ENCODE results near the gene THADA. TPM values are rescaled to one million over a fixed set of nuclear protein-coding genes. Genes with fewer than 3 reads are reported as not detected.

Gene THADA
- polyA plus RNA-seq, 1 donor (not counting 4 experiments of a cell fraction or from before 2014, with no cell fraction given), result 22.6 TPM

- Histone ChIP-seq H3K4me2 (ENCODE audit: control insufficient read depth, extremely low read depth, insufficient read depth, low read depth, low read length) (no peak overlapping the region), H3K9me3 (ENCODE audit: control insufficient read depth, low read depth, low read length) (no peaks in the 10 kb centered on the region), H3K27ac (ENCODE audit: control insufficient read depth, insufficient read depth, low read length) (no peak overlapping the region), H3K4me3 (ENCODE audit: control insufficient read depth in 2 of 3, extremely low read depth in 1 of 3, insufficient read depth in 2 of 3, low read depth in 1 of 3, low read length in 3 of 3) (no peak overlapping the region), H3K9me1 (ENCODE audit: control insufficient read depth, extremely low read depth, insufficient read depth, low read length) (no peaks in the 10 kb centered on the region), H3K4me1 (ENCODE audit: control insufficient read depth, extremely low read depth, insufficient read depth, low read length) (peaks cover 12% of the 10 kb centered on the region), H2AFZ (ENCODE audit: control insufficient read depth, low read length) (no peak overlapping the region), H3K9ac (ENCODE audit: control insufficient read depth, extremely low read depth, insufficient read depth, low read length) (no peak overlapping the region), H4K20me1 (ENCODE audit: control insufficient read depth, extremely low read depth, insufficient read depth, low read length) (no peaks in the 10 kb centered on the region), H3K36me3 (ENCODE audit: control insufficient read depth in 2 of 2, extremely low read depth in 1 of 2, insufficient read depth in 2 of 2, low read length in 2 of 2) (peaks cover 1 to 8% of the 10 kb centered on the region in 2 experiments), H3K27me3 (ENCODE audit: control insufficient read depth, extremely low read depth, insufficient read depth, low read length) (no peaks in the 10 kb centered on the region), H3K79me2 (ENCODE audit: control insufficient read depth, insufficient read depth, low read length) (no peaks in the 10 kb centered on the region)
- dilution Hi-C loops (cut with MboI; ENCODE audit: extremely low pct_ligation_motif_present, low sequenced_read_pairs), result no loop called here
- no peak for DNase-seq (ENCODE audit: low read depth, low spot score)
- TF ChIP-seq CTCF (optimal IDR thresholded peaks at IDR 0.05 in 1 of 3, IDR thresholded peaks at IDR 0.05 in 1 of 3, conservative IDR thresholded peaks at IDR 0.05 in 1 of 3; ENCODE audit: extremely low read depth in 1 of 3, insufficient read depth in 2 of 3, low read length in 3 of 3) (no peak), EZH2 (IDR thresholded peaks at IDR 0.05; ENCODE audit: low read length) (no peak)
- FAIRE-seq, result no peak
Observed at GRCh38 chr2:43255296-43255910, 340.4 kb downstream of the THADA start.

- H3K79me2 ChIP-seq (ENCODE audit: control insufficient read depth, insufficient read depth, low read length), result no peaks in the 10 kb centered on the region
- no peak overlapping the region for H3K4me2 ChIP-seq (ENCODE audit: control insufficient read depth, extremely low read depth, insufficient read depth, low read depth, low read length)
- H3K9ac ChIP-seq (ENCODE audit: control insufficient read depth, extremely low read depth, insufficient read depth, low read length), result no peak overlapping the region
- peaks cover 1 to 8% of the 10 kb centered on the region in 2 experiments for H3K36me3 ChIP-seq (ENCODE audit: control insufficient read depth in 2 of 2, extremely low read depth in 1 of 2, insufficient read depth in 2 of 2, low read length in 2 of 2)
- TF ChIP-seq CTCF (optimal IDR thresholded peaks at IDR 0.05 in 1 of 3, IDR thresholded peaks at IDR 0.05 in 1 of 3, conservative IDR thresholded peaks at IDR 0.05 in 1 of 3; ENCODE audit: extremely low read depth in 1 of 3, insufficient read depth in 2 of 3, low read length in 3 of 3) (no peak), EZH2 (IDR thresholded peaks at IDR 0.05; ENCODE audit: low read length) (no peak)
- H3K27ac ChIP-seq (ENCODE audit: control insufficient read depth, insufficient read depth, low read length), result no peak overlapping the region
- dilution Hi-C loops (cut with MboI; ENCODE audit: extremely low pct_ligation_motif_present, low sequenced_read_pairs), result no loop called here
- H3K27me3 ChIP-seq (ENCODE audit: control insufficient read depth, extremely low read depth, insufficient read depth, low read length), result no peaks in the 10 kb centered on the region
- H4K20me1 ChIP-seq (ENCODE audit: control insufficient read depth, extremely low read depth, insufficient read depth, low read length), result no peaks in the 10 kb centered on the region
- DNase-seq (ENCODE audit: low read depth, low spot score) (no peak), FAIRE-seq (no peak)
- H3K4me3 ChIP-seq (ENCODE audit: control insufficient read depth in 2 of 3, extremely low read depth in 1 of 3, insufficient read depth in 2 of 3, low read depth in 1 of 3, low read length in 3 of 3), result no peak overlapping the region
- H3K9me1 ChIP-seq (ENCODE audit: control insufficient read depth, extremely low read depth, insufficient read depth, low read length), result no peaks in the 10 kb centered on the region
- no peaks in the 10 kb centered on the region for H3K9me3 ChIP-seq (ENCODE audit: control insufficient read depth, low read depth, low read length)
- H3K4me1 ChIP-seq (ENCODE audit: control insufficient read depth, extremely low read depth, insufficient read depth, low read length), result peaks cover 15% of the 10 kb centered on the region
- no peak overlapping the region for H2AFZ ChIP-seq (ENCODE audit: control insufficient read depth, low read length)
Observed at GRCh38 chr2:43254331-43254730, 341.5 kb downstream of the THADA start.

All from keratinocyte (primary cell).